Erythroblast (primary cell): ENCODE measurements around the gene HMX1.

Source experiments
- GATA1 ChIP-seq: IDR thresholded peaks from 2 replicates; pipeline ENCODE4 v1.6.1; 2011; ENCODE audit warnings: low read depth, mild to moderate bottlenecking, control low read depth, low read length, moderate library complexity
- POLR2A ChIP-seq: IDR thresholded peaks from 2 replicates; pipeline ENCODE4 v1.6.1; 2011; ENCODE audit warnings: mild to moderate bottlenecking, low read length

- TF ChIP-seq POLR2A (no peak), GATA1 (no peak)
Observed at GRCh38 chr4:8894424-8894816, 22.8 kb upstream of the HMX1 start.
